Measurements from ENCODE around the gene EMP1.
"Not testable (repeated sequence)": the region's sequence is repeated elsewhere in the genome, so short reads cannot be mapped to it uniquely, and the experiment has no call there.

EMP1 gene

GRCh38 chr12:13258197-13258596, 61.7 kb downstream of the EMP1 start:
- no peak for DNase-seq (ENCODE audit: low spot score)

DNA sequence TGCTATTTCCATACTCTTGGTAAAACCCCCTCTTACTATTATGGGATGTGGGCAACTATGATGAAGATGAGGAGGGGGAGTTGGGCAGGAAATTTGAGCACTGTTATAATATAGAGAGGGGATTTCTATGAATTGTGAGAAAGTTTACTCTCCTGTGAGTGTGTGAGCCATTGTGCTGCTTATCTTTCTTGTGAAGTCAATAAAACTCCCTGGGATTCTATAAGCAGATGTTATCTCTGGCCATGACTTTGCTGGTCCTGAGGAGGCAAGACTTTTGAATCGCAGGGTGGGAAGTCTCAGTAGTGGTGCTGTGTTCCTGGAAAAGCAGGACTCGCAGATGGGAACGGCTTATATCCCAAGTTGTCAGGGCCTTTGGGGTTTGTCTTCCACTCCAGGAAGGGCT, 62.2 kb downstream of the EMP1 start:
- no peak for DNase-seq (ENCODE audit: low spot score)

- DNase-seq (ENCODE audit: low spot score): not testable (repeated sequence)
Measured at GRCh38 chr12:13259625-13260024, 63.1 kb downstream of the EMP1 start.

DNA sequence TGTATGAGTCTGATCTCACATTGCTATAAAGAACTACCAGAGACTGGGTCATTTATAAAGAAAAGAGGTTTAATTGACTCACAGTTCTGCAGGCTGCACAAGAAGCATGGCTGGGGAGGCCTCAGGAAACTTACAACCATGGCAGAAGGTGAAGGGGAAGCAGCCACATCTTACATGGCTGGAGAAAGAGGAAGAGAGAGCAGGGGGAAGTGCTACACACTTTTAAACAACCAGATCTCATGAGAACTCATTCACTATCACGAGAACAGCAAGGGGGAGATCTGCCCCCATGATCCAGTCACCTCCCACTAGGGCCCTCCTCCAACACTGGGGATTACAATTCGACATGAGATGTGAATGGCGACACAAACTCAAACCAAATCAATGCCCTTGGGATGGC, 71.3 kb downstream of the EMP1 start:
- not testable (repeated sequence) for DNase-seq (ENCODE audit: low spot score)

DNA sequence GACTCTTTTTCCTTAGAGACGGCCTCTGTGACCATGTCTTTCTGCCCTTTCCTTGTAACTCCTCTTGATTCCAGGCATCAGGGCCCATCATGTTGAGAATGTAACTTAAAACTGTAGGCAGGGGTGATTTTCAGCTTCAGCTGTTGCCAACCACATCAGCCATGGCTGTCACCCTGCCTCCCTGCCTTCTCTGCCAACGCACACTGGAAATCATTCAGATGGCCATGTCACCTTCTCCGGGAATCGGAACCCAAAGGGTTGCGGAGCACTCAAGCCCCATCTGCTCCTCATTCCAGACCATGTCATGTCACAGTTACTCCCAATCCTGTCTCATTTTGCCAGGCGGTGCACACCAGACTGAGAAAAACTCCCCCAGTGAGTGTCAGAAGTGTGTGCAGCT, 72.1 kb downstream of the EMP1 start:
- no peak for DNase-seq (ENCODE audit: low spot score)

Data from Ammon's horn (tissue), 1 donor.